Endothelial cell of umbilical vein (primary cell): ENCODE data around the gene ZNF85. TPM values are rescaled to one million over a fixed set of nuclear protein-coding genes. Genes with fewer than 3 reads are reported as not detected.
"Not testable (repeated sequence)": the region's sequence is repeated elsewhere in the genome, so short reads cannot be mapped to it uniquely, and the experiment has no call there.

Experiments
- BruUV-seq: library from RNA; stranded (reverse); fragments of 400-500 nt; replicated peaks from 2 replicates; lab custom pipeline; 2021; lab: Mats Ljungman, UMichigan
- CTCF ChIA-PET: fragments of 300-600, 350-600 bp; sonication (Branson Sonifier 250); formaldehyde crosslinking; loops from one replicate; lab custom pipeline; 2021; ENCODE audit warnings: antibody characterized with exemption, inconsistent platforms; lab: Charles Lee
- POLR2A ChIA-PET: fragments of 300-600, 350-600 bp; sonication (Branson Sonifier 250); formaldehyde crosslinking; loops from one replicate; lab custom pipeline; 2021; ENCODE audit warnings: antibody characterized with exemption, inconsistent platforms; lab: Charles Lee
- DNase-seq: peaks from one replicate; pipeline ENCODE4 v3.0.0-alpha.2; 2011; ENCODE audit warnings: low read depth, low spot score
- FAIRE-seq: peaks from 2 replicates; lab custom pipeline; 2011; peaks lifted over from hg19 to GRCh38; lab: Jason Lieb, UNC
- H2AFZ ChIP-seq: 2 replicates; pipeline ENCODE4 v1.6.0; 2012; ENCODE audit warnings: low read depth, low read length, control low read depth, inconsistent platforms
- H3K27ac ChIP-seq: 2 replicates; pipeline ENCODE4 v1.5.1; 2011; ENCODE audit warnings: low read depth, mild to moderate bottlenecking, control low read depth, low read length, moderate library complexity; ENCODE audit not compliant: insufficient read depth
- H3K27me3 ChIP-seq, 2 experiments: 2 replicates each; pipeline versions ENCODE4 v1.6.0 to v1.6.1; 2011; ENCODE audit warnings: low read length in 2 of 2, mixed read lengths in 1 of 2; ENCODE audit not compliant: control insufficient read depth in 2 of 2, insufficient read depth in 2 of 2
- H3K36me3 ChIP-seq, 2 experiments: 2 replicates in 1 of 2; 3 replicates in 1 of 2; pipeline ENCODE4 v1.5.1; 2011; ENCODE audit warnings: low read length in 2 of 2, mild to moderate bottlenecking in 1 of 2, moderate library complexity in 1 of 2; ENCODE audit not compliant: control insufficient read depth in 2 of 2, insufficient read depth in 2 of 2; ENCODE audit errors: extremely low read depth in 1 of 2
- H3K4me1 ChIP-seq: 3 replicates; pipeline ENCODE4 v1.5.1; 2011; ENCODE audit warnings: mild to moderate bottlenecking, low read length; ENCODE audit not compliant: control insufficient read depth, insufficient read depth; ENCODE audit errors: extremely low read depth
- H3K4me2 ChIP-seq: 2 replicates; pipeline ENCODE4 v1.6.1; 2011; ENCODE audit warnings: low read length, control low read depth, mixed read lengths; ENCODE audit not compliant: insufficient read depth
- H3K4me3 ChIP-seq, 3 experiments: fragments of 200-600 bp in 1 of 3; sonication (generic), shearing (Covaris generic) in 1 of 3; replicated peaks in 1 of 3; 2 replicates each; pipeline ENCODE4 v1.5.1; 2011 to 2016; ENCODE audit warnings: control low read depth in 3 of 3, low read length in 3 of 3, mild to moderate bottlenecking in 2 of 3, inconsistent platforms in 1 of 3, low read depth in 1 of 3, moderate library complexity in 1 of 3; ENCODE audit not compliant: insufficient read depth in 1 of 3
- H3K79me2 ChIP-seq: 2 replicates; pipeline ENCODE4 v1.6.0; 2012; ENCODE audit warnings: low read length, inconsistent platforms; ENCODE audit not compliant: control insufficient read depth, insufficient read depth
- H3K9ac ChIP-seq: replicated peaks from 2 replicates; pipeline ENCODE3; 2011; ENCODE audit warnings: low read length, control low read depth; ENCODE audit not compliant: insufficient read depth; ENCODE audit errors: extremely low read depth
- H3K9me1 ChIP-seq: replicated peaks from 3 replicates; pipeline ENCODE4 v1.6.0; 2011; ENCODE audit warnings: mild to moderate bottlenecking, low read length; ENCODE audit not compliant: control insufficient read depth, insufficient read depth; ENCODE audit errors: extremely low read depth
- H3K9me3 ChIP-seq: replicated peaks from 2 replicates; pipeline ENCODE4 v1.5.1; 2012; ENCODE audit warnings: low read length, inconsistent platforms; ENCODE audit not compliant: control insufficient read depth, insufficient read depth
- H4K20me1 ChIP-seq: replicated peaks from 2 replicates; pipeline ENCODE3; 2011; ENCODE audit warnings: mild to moderate bottlenecking, low read length; ENCODE audit not compliant: control insufficient read depth, insufficient read depth; ENCODE audit errors: extremely low read depth
- dilution Hi-C: fragments of 300-500 bp; cut with MboI; formaldehyde crosslinking; loops from one replicate; pipeline ENCODE4 v1.15.0; 2019; ENCODE audit warnings: low sequenced_read_pairs; ENCODE audit not compliant: extremely low pct_ligation_motif_present
- intact Hi-C: fragments of 100-400 bp; cut with micrococcal nuclease; formaldehyde crosslinking; loops from one replicate; pipeline ENCODE4 v1.10.0; 2022
- polyA plus RNA-seq, 4 experiments: library from polyadenylated mRNA; depleted of rRNA in 3 of 4; stranded (reverse) in 3 of 4; unstranded in 1 of 4; fragments of >200 nt; gene quantifications; 2 replicates each; pipeline versions ENCODE4 v1.2.1 to v1.2.3, GENCODE V29; 2011 to 2012; ENCODE audit warnings: missing spikeins in 1 of 4
- total RNA-seq: library from RNA; stranded (reverse); gene quantifications from 2 replicates; pipeline ENCODE4 v1.2.3, GENCODE V29; 2021

Gene ZNF85
- total and polyA plus RNA-seq, 2 donors (not counting 3 experiments of a cell fraction or from before 2014, with no cell fraction given) = 3.4 to 9.5 TPM

DNA sequence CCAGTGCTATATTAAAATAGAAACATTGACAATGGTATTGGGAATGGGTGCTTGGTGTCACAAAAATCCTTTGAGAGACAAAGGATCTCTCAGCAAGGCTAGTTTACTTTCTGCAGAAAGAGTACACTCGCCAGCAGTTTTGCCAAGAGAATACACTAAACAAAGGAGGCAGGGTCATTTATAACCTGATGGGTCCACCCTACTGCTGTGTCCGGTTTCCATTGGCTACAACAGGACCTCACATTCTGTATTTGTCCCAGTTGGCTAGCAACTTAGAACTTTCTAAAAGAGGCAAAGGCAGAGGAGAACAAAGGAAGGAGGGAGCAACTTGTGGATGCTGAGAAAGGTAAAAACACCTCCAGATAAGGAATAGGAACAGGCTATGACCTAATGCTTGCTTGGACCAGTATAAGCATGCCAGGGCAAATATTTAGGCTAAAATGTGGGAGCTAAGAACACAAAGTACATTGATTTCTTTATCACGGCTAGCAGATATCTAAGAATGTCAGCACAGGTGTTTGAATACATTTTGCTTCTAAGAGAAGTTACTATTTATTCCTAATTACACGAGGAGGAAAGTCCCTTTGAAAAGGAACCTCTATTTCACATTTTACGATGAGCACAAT, 13.4 kb downstream of the ZNF85 start:
- H4K20me1 ChIP-seq, CTCF ChIA-PET, BruUV-seq, DNase-seq, H3K27me3 ChIP-seq, H3K27ac ChIP-seq, H3K4me1 ChIP-seq, dilution Hi-C loops, intact Hi-C loops, H3K79me2 ChIP-seq, H3K4me2 ChIP-seq, H3K9ac ChIP-seq, FAIRE-seq, H3K4me3 ChIP-seq, H3K9me3 ChIP-seq, H2AFZ ChIP-seq, H3K9me1 ChIP-seq, H3K36me3 ChIP-seq, POLR2A ChIA-PET: not testable (repeated sequence)

DNA sequence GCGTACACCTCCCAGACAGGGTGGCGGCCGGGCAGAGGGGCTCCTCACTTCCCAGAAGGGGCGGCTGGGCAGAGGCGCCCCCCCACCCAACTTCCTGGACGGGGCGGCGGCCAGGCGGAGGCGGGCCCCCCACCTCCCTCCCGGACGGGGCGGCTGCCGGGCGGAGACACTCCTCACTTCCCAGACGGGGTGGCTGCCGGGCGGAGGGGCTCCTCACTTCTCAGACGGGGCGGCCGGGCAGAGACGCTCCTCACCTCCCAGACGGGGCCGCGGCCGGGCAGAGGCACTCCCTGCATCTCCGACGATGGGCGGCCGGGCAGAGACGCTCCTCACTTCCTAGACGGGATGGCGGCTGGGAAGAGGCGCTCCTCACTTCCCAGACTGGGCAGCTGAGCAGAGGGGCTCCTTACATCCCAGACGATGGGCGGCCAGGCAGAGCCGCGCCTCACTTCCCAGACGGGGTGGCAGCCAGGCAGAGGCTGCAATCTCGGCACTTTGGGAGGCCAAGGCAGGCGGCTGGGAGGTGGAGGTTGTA, 29.6 kb downstream of the ZNF85 start:
- H3K9me1 ChIP-seq, FAIRE-seq, H3K27me3 ChIP-seq, H3K36me3 ChIP-seq, H3K9ac ChIP-seq, H3K4me2 ChIP-seq, H4K20me1 ChIP-seq, intact Hi-C loops, CTCF ChIA-PET, H3K9me3 ChIP-seq, dilution Hi-C loops, H3K4me1 ChIP-seq, POLR2A ChIA-PET, BruUV-seq, H3K4me3 ChIP-seq, H3K27ac ChIP-seq, DNase-seq, H2AFZ ChIP-seq, H3K79me2 ChIP-seq: not testable (repeated sequence)
